ENCODE data around the gene TRIM46. TPM values are rescaled to one million over a fixed set of nuclear protein-coding genes. Genes with fewer than 3 reads are reported as not detected.

Gene TRIM46
- total RNA-seq, 2 donors from 2014 or later, result 0.14 to 1.6 TPM

DNA sequence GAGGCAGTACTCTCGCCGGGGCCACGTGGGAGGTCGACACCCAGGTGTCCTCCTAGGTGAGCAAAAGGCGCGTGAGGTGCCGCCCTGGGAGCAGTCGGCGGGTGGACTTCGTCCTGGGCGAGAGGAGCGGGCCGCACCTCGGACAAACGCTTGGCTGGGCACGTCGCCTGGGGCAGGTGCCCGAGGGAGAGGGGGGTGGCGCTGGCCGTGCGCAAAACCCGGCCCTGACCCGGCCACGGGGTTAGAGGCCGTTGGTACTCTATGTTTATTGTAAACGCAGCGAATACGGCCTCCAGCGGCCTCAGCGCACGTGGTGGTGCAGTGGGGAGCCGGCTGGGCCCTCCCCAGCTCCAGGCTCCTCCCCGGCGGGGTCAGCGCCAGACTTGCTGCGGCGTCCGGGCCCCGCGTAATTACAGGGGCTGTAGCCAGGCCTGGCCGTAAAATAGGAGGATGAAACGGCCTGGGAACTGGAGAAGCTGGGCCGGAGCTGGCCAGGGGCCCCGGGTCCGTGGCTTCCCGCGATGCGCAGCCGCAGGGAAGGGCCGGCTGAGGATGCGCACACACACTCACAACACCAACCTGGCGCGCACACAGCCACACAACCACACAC, 47.6 kb upstream of the TRIM46 start:
- Histone ChIP-seq H3K4me1 (replicated peaks) (peaks cover 6% of the 10 kb centered on the region), H3K9me3 (no peaks in the 10 kb centered on the region), H3K4me3 (peak overlapping the region; percentile 71 to 80), H3K36me3 (no peaks in the 10 kb centered on the region), H3K27ac (peak overlapping the region; percentile 94 to 98), H3K27me3 (replicated peaks; ENCODE audit: insufficient read depth) (no peaks in the 10 kb centered on the region)
- TF ChIP-seq POLR2A (IDR thresholded peaks at IDR 0.05) (peak; percentile 40), POLR2AphosphoS5 (IDR thresholded peaks at IDR 0.05) (peak; percentile 63)
- TF ChIP-seq, protein P1, sequence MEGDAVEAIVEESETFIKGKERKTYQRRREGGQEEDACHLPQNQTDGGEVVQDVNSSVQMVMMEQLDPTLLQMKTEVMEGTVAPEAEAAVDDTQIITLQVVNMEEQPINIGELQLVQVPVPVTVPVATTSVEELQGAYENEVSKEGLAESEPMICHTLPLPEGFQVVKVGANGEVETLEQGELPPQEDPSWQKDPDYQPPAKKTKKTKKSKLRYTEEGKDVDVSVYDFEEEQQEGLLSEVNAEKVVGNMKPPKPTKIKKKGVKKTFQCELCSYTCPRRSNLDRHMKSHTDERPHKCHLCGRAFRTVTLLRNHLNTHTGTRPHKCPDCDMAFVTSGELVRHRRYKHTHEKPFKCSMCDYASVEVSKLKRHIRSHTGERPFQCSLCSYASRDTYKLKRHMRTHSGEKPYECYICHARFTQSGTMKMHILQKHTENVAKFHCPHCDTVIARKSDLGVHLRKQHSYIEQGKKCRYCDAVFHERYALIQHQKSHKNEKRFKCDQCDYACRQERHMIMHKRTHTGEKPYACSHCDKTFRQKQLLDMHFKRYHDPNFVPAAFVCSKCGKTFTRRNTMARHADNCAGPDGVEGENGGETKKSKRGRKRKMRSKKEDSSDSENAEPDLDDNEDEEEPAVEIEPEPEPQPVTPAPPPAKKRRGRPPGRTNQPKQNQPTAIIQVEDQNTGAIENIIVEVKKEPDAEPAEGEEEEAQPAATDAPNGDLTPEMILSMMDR (IDR thresholded peaks at IDR 0.05), result no peak
- WGBS, result 18% methylated on average over 53 of the region's 53 CpGs
- intact Hi-C loops (cut with DNase I), result loop anchor here (2.0 kb wide), 1 partner anchor 33 kb away; no protein-coding TSS in a partner anchor
- peak; percentile 75 for DNase-seq (ENCODE audit: low spot score)

DNA sequence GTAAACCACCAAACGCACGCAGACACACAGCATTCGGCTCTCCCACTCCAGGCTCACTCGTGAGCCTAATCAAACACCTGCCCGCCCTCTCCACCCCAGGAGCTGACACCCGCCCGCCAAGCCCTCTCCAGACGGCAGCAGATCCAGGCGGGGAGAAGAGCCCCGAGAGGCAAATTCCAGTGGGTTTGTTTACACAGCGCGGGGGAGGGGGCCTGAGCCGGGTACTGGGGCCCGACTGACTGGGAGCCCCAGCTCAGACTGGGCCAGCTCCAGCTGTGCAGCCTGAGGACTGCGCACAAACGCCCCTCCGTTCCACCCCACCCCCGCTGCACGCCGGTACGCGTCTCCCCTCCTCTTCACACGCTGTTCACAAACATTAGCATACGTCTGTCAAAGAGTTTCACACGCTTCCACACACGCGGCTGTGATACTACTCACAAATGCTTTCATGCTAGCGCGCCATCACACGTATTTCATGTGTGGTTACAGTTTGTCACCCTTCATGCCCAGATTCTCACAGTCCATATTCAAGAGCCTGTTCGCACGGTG, 47.0 kb upstream of the TRIM46 start:
- DNase-seq (ENCODE audit: low spot score), result peak; percentile 54
- TF ChIP-seq POLR2A (IDR thresholded peaks at IDR 0.05), result no peak
- TF ChIP-seq, protein P1 (IDR thresholded peaks at IDR 0.05), result peak in 1 of 4 experiments; percentile 3
- Histone ChIP-seq H3K36me3 (no peaks in the 10 kb centered on the region), H3K27me3 (replicated peaks; ENCODE audit: insufficient read depth) (no peaks in the 10 kb centered on the region), H3K4me1 (replicated peaks) (peaks cover 9% of the 10 kb centered on the region), H3K27ac (peak overlapping the region; percentile 94 to 98), H3K9me3 (no peaks in the 10 kb centered on the region), H3K4me3 (peak overlapping the region; percentile 71 to 80)
- WGBS, result 5% methylated on average over 32 of the region's 32 CpGs
- intact Hi-C loops (cut with DNase I), result loop anchor here (2.0 kb wide), 1 partner anchor 34 kb away; no protein-coding TSS in a partner anchor

DNA sequence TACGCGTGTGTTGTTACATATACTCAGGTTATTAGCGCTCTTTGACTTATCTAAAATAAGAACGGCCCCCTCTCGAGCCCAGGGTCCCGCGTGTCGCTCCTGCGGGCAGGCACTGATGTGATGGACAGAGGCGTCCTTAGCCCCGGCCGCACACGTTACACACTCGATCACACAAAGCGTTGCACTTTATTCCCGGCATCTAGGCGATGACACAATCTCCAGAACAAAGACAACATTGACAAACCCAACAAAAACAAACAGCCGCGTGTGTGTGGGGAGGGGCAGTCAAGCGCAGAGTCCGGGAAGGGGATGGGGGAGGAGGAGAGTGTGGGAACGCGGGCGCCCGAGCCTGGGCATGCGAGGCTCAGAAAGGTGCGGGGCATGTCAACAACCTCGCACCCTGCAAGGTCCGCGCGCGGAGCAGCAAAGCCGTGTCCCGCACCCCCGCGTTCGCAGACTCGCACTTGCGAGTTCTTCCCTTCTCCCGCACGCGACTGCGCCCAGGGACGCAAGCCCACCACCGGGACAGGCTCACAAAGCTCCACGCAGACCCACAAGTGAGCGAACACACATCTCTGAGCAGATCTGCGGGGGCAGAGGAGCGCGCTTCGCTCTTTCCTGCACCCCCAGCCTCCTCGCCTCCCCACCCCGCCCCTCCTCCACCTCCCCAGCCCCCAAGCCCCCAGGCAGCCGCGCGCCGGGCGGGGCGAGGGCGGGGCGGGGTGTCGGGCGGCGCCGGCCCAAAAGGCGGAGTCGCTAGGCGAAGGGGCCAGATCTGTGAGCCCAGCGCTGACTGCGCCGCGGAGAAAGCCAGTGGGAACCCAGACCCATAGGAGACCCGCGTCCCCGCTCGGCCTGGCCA, 46.3 kb upstream of the TRIM46 start, which contains the start of gene EFNA1:
TSS of gene EFNA1 (plus strand) at position 772 of the 862 bp plus-strand sequence. CDS start 102 bp downstream, outside the sequence.
- no peaks in the 10 kb centered on the region for H3K27me3 ChIP-seq (replicated peaks; ENCODE audit: insufficient read depth)
- TF ChIP-seq, protein P1 (IDR thresholded peaks at IDR 0.05), result peak in 1 of 4 experiments; percentile 18
- TF ChIP-seq POLR2AphosphoS5 (IDR thresholded peaks at IDR 0.05), result peak; percentile 93
- TF ChIP-seq POLR2A (IDR thresholded peaks at IDR 0.05), result peak; percentile 97
- peak within 1 kb of the TSS; percentile 71 to 80 for H3K4me3 ChIP-seq
- H3K27ac ChIP-seq, result peak within 1 kb of the TSS; percentile 94 to 98
- H3K4me1 ChIP-seq (replicated peaks), result peaks cover 14% of the 10 kb centered on the region
- intact Hi-C loops (cut with DNase I), result loop anchor here (2.0 kb wide), 1 partner anchor 35 kb away; no protein-coding TSS in a partner anchor
- H3K36me3 ChIP-seq, result peaks cover 0 to 4% of the 10 kb centered on the region in 2 donors
- H3K9me3 ChIP-seq, result no peaks in the 10 kb centered on the region
- peak; percentile 93 for DNase-seq (ENCODE audit: low spot score)
- under 1% methylated on average over 74 of the region's 76 CpGs for WGBS

DNA sequence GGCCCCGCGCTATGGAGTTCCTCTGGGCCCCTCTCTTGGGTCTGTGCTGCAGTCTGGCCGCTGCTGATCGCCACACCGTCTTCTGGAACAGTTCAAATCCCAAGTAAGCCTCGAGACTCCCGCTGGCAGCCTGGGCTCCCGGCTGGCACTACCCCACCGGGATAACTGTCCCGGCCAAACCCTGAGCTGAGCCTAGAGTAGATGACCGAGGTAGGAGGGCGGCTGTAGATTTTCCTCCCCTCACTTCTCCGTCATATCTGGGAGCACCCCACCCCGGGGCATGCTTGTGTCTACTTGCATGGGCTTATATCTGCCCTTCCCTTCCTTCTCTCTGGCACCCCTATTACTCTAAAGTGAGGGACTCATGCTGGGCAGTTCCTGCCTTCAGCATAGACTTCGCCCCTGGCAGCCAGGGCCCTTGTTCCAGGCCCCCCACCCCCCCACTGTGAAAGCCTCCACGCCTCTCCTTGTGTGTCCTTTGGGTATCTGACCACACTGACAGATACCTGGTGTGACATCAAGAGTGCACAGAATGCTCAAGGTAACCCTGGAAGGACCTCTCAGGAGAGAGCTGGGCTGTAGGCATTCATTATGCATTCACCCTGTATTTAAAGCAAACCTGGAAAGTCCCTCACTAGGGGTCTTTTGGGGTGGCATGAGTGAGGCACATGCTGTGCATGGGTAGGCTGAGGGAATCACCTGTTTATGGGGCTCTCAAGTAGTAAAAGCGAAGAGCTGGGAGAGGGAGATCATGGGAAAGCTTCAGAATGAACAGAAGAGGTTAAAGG, 45.5 kb upstream of the TRIM46 start:
- TF ChIP-seq POLR2AphosphoS5 (IDR thresholded peaks at IDR 0.05) (no peak), POLR2A (IDR thresholded peaks at IDR 0.05) (no peak)
- TF ChIP-seq, protein P1 (IDR thresholded peaks at IDR 0.05), result no peak
- peaks cover 0 to 4% of the 10 kb centered on the region in 2 donors for H3K36me3 ChIP-seq
- peaks cover 14% of the 10 kb centered on the region for H3K4me1 ChIP-seq (replicated peaks)
- no peaks in the 10 kb centered on the region for H3K9me3 ChIP-seq
- H3K4me3 ChIP-seq, result peak overlapping the region; percentile 71 to 80
- H3K27me3 ChIP-seq (replicated peaks; ENCODE audit: insufficient read depth), result no peaks in the 10 kb centered on the region
- 4% methylated on average over 17 of the region's 17 CpGs for WGBS
- intact Hi-C loops (cut with DNase I), result loop anchor here (2.0 kb wide), 1 partner anchor 35 kb away; no protein-coding TSS in a partner anchor
- H3K27ac ChIP-seq, result peak overlapping the region; percentile 94 to 98
- DNase-seq (ENCODE audit: low spot score), result no peak

Measured in prostate gland (tissue), 2 donors.